Measurements from ENCODE around the gene OR52K2. TPM values are rescaled to one million over a fixed set of nuclear protein-coding genes. Genes with fewer than 3 reads are reported as not detected.

The OR52K2 gene
- total and polyA plus RNA-seq, 8 donors = 1.9 TPM; not detected in 7

- intact Hi-C loops (cut with DNase I) = loop anchor here in 1 of 2 donors (5.0 kb wide), 1 partner anchor 305 kb away; no protein-coding TSS in a partner anchor
- ATAC-seq (no peak), DNase-seq (no peak)
- Histone ChIP-seq H3K27me3 (peaks cover 0 to 10% of the 10 kb centered on the region in 2 donors), H3K4me1 (peaks cover 0 to 8% of the 10 kb centered on the region in 2 donors), H3K4me3 (no peak overlapping the region), H3K36me3 (no peaks in the 10 kb centered on the region), H3K9me3 (no peaks in the 10 kb centered on the region), H3K27ac (no peak overlapping the region)
- TF ChIP-seq, protein P1, sequence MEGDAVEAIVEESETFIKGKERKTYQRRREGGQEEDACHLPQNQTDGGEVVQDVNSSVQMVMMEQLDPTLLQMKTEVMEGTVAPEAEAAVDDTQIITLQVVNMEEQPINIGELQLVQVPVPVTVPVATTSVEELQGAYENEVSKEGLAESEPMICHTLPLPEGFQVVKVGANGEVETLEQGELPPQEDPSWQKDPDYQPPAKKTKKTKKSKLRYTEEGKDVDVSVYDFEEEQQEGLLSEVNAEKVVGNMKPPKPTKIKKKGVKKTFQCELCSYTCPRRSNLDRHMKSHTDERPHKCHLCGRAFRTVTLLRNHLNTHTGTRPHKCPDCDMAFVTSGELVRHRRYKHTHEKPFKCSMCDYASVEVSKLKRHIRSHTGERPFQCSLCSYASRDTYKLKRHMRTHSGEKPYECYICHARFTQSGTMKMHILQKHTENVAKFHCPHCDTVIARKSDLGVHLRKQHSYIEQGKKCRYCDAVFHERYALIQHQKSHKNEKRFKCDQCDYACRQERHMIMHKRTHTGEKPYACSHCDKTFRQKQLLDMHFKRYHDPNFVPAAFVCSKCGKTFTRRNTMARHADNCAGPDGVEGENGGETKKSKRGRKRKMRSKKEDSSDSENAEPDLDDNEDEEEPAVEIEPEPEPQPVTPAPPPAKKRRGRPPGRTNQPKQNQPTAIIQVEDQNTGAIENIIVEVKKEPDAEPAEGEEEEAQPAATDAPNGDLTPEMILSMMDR (IDR thresholded peaks at IDR 0.05) = no peak
Measured at GRCh38 chr11:4491878-4492606, 42.9 kb downstream of the OR52K2 start.

DNA sequence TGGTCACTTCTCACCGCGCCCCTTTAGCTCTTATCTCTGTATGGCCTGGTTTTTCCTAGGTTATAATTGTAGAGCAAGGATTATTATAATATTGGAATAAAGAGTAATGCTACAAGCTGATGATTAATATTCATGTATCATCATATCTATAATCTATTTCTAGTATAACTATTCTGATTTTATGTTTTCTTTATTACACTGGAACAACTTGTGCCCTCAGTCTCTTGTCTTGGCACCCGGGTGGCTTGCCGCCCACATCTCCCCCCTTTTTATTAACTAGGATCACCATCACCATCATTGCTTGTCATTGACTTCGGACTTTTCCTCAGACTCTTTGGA, 44.4 kb downstream of the OR52K2 start:
- DNase-seq (no peak), ATAC-seq (no peak)
- H3K4me3 ChIP-seq = no peak overlapping the region
- peaks cover 0 to 10% of the 10 kb centered on the region in 2 donors for H3K27me3 ChIP-seq
- TF ChIP-seq, protein P1 (IDR thresholded peaks at IDR 0.05) = peak in 1 of 2 donors; percentile 25
- H3K4me1 ChIP-seq = peaks cover 0 to 8% of the 10 kb centered on the region in 2 donors
- H3K36me3 ChIP-seq = no peaks in the 10 kb centered on the region
- H3K9me3 ChIP-seq = no peaks in the 10 kb centered on the region
- intact Hi-C loops (cut with DNase I) = loop anchor here in 1 of 2 donors (5.0 kb wide), 1 partner anchor 306 kb away; no protein-coding TSS in a partner anchor
- no peak overlapping the region for H3K27ac ChIP-seq

DNA sequence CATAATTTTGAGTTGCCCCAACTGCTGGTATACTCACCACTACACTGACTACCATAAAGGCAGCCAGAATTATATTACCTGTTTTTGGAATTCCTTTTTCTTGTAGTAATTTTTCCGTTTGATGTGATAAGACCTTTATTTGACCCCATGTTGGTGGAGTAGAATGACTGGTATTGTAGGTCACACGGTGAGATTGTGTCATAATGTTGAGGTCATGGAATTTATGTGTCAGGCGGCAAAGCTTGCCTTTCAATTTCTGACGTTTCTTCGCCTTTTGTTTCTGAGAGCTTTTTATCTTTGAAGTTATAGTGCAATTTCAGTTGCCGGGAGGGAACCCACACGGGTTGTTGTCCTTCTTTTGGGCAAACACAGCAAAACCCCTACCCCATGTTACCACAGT, 46.4 kb downstream of the OR52K2 start:
- Histone ChIP-seq H3K4me3 (no peak overlapping the region), H3K36me3 (no peaks in the 10 kb centered on the region), H3K4me1 (peaks cover 0 to 8% of the 10 kb centered on the region in 2 donors), H3K27me3 (peaks cover 0 to 10% of the 10 kb centered on the region in 2 donors), H3K9me3 (no peaks in the 10 kb centered on the region), H3K27ac (no peak overlapping the region)
- DNase-seq (peak in 1 of 4 donors; percentile 24), ATAC-seq (no peak)
- TF ChIP-seq, protein P1 (IDR thresholded peaks at IDR 0.05) = no peak
- intact Hi-C loops (cut with DNase I) = no loop called here

GRCh38 chr11:4495986-4496385, 46.9 kb downstream of the OR52K2 start:
- no peak overlapping the region for H3K27ac ChIP-seq
- DNase-seq = no peak
- H3K4me3 ChIP-seq = no peak overlapping the region
- intact Hi-C loops (cut with DNase I) = no loop called here
- no peaks in the 10 kb centered on the region for H3K9me3 ChIP-seq
- TF ChIP-seq, protein P1 (IDR thresholded peaks at IDR 0.05) = no peak
- peaks cover 0 to 10% of the 10 kb centered on the region in 2 donors for H3K27me3 ChIP-seq
- no peak for ATAC-seq
- H3K4me1 ChIP-seq = peaks cover 0 to 8% of the 10 kb centered on the region in 2 donors
- no peaks in the 10 kb centered on the region for H3K36me3 ChIP-seq

DNA sequence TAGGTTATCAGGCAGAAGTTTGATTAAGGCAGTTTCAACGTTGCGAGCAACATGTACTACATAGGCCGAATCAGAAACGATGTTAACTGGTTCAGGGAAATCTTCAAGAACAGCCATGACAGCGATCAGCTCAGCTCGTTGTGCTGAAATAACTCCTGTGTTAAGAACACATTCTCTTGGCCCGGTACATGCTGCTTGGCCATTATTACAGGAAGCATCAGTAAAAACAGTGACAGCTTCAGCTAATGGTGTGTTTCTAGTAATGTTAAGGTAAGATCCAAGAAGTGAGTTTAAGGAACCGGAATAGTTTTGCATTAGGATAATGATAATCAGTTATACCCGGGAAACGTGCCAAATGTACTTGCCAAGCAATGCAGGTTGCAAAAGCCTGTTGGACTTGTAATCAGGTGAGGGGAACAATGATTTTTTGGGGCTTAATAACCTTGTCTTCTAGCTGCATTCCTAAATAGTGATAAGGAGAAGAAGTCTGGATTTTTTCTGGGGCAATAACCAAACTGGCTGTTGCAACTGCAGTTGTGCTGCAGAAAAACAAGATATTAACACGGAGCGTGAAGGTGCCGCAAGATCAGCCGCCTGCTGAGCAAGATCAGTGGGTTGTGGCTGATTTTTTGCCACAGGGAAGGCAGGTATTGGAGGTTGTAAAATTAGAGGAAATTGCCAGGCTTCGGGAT, 47.6 kb downstream of the OR52K2 start:
- intact Hi-C loops (cut with DNase I) = no loop called here
- no peak overlapping the region for H3K27ac ChIP-seq
- peaks cover 0 to 10% of the 10 kb centered on the region in 2 donors for H3K27me3 ChIP-seq
- H3K4me1 ChIP-seq = peaks cover 0 to 8% of the 10 kb centered on the region in 2 donors
- TF ChIP-seq, protein P1 (IDR thresholded peaks at IDR 0.05) = no peak
- DNase-seq (peak in 1 of 4 donors; percentile 12), ATAC-seq (no peak)
- H3K36me3 ChIP-seq = no peaks in the 10 kb centered on the region
- H3K9me3 ChIP-seq = no peaks in the 10 kb centered on the region
- H3K4me3 ChIP-seq = no peak overlapping the region
